Parathyroid adenoma (tissue), 2 donors: Measurements from ENCODE around the gene BBS9.

ENCODE experiments used
- H2AFZ ChIP-seq: fragments of 300-600 bp; sonication (generic); one replicate; pipeline ENCODE4 v1.7.0; 2017; ENCODE audit warnings: antibody characterized with exemption, mild to moderate bottlenecking
- H3K27ac ChIP-seq: fragments of 300-600 bp; sonication (generic); one replicate; pipeline ENCODE4 v1.7.0; 2017
- H3K27me3 ChIP-seq: fragments of 300-600 bp; sonication (generic); one replicate; pipeline ENCODE4 v1.7.0; 2017; ENCODE audit warnings: low read length; ENCODE audit not compliant: control insufficient read depth, insufficient read depth
- H3K36me3 ChIP-seq: fragments of 300-600 bp; sonication (generic); one replicate; pipeline ENCODE4 v1.7.0; 2017; ENCODE audit warnings: low read length; ENCODE audit not compliant: control insufficient read depth, insufficient read depth
- H3K4me1 ChIP-seq: fragments of 300-600 bp; sonication (generic); one replicate; pipeline ENCODE4 v1.7.0; 2017; ENCODE audit warnings: control low read depth
- H3K4me2 ChIP-seq: fragments of 300-600 bp; sonication (generic); one replicate; pipeline ENCODE4 v1.7.0; 2017; ENCODE audit warnings: low read length
- H3K4me3 ChIP-seq: fragments of 300-600 bp; sonication (generic); one replicate; pipeline ENCODE4 v1.7.0; 2017; ENCODE audit warnings: low read depth, low read length
- H3K79me2 ChIP-seq: fragments of 300-600 bp; sonication (generic); one replicate; pipeline ENCODE4 v1.7.0; 2017; ENCODE audit warnings: control low read depth
- H3K9ac ChIP-seq: fragments of 300-600 bp; sonication (generic); one replicate; pipeline ENCODE4 v1.7.0; 2017; ENCODE audit warnings: mild to moderate bottlenecking
- H3K9me3 ChIP-seq: fragments of 300-600 bp; sonication (generic); one replicate; pipeline ENCODE4 v1.7.0; 2017; ENCODE audit warnings: low read length; ENCODE audit not compliant: control insufficient read depth
- CTCF ChIP-seq: fragments of 300-600 bp; sonication (generic); IDR thresholded peaks from one replicate; pipeline ENCODE4 v1.7.0; 2017; ENCODE audit warnings: antibody characterized with exemption, mild to moderate bottlenecking
- donor health status: primary hyperparathyroidism.

BBS9 gene

DNA sequence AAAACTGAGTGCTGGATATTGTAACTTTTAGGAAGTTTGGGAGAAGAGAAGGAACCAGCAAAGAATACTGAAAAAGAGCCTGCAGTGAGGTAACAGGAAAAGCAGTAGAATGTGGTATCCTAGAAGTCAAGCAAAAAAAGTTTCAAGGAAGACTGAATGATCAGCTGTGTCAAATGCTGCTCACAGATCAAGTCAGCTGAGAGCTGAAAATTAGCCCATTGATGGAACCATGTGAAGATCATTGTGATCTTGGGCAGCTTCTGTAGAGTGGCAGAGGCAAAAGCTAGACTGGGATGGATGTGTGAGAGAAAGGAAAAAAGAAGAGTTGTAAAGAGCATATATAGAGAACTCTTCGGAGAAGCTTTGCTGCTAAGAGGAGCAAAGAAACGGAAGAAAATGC is 460.5 kb downstream of the BBS9 start:
- no peak overlapping the region for H3K27ac ChIP-seq
- H3K9ac ChIP-seq: no peak overlapping the region
- H3K4me1 ChIP-seq: no peaks in the 10 kb centered on the region
- H3K9me3 ChIP-seq: no peaks in the 10 kb centered on the region
- no peak overlapping the region for H2AFZ ChIP-seq
- H3K27me3 ChIP-seq: no peaks in the 10 kb centered on the region
- no peak overlapping the region for H3K4me3 ChIP-seq
- no peak overlapping the region for H3K4me2 ChIP-seq
- no peaks in the 10 kb centered on the region for H3K36me3 ChIP-seq
- TF ChIP-seq CTCF: no peak
- H3K79me2 ChIP-seq: no peaks in the 10 kb centered on the region

GRCh38 chr7:33590916-33591315 is 461.6 kb downstream of the BBS9 start:
- Histone ChIP-seq H3K79me2 (no peaks in the 10 kb centered on the region), H3K4me2 (no peak overlapping the region), H3K27ac (no peak overlapping the region), H3K4me3 (no peak overlapping the region), H3K4me1 (no peaks in the 10 kb centered on the region), H3K9ac (no peak overlapping the region), H3K36me3 (no peaks in the 10 kb centered on the region), H2AFZ (no peak overlapping the region), H3K27me3 (no peaks in the 10 kb centered on the region), H3K9me3 (no peaks in the 10 kb centered on the region)
- TF ChIP-seq CTCF: no peak

DNA sequence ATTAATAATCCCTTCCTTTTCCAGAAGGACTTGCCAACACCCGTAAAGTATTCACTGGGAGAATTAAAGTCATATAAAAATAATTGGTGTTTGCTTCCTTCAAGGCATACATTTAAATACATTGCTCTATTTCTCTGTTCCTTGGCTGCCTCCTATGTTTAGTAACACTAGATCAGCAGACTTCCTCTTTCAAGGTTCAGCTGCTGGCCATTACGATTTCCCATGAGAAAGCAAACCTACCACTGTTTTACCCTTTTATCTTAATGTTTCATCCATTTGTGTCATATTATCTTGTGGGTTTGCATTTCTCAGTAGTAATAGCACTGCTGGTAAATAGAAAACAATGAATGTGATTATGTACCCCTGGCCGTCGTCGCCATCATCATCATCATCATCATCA is 462.1 kb downstream of the BBS9 start:
- Histone ChIP-seq H3K9ac (no peak overlapping the region), H3K4me3 (no peak overlapping the region), H3K79me2 (no peaks in the 10 kb centered on the region), H3K9me3 (no peaks in the 10 kb centered on the region), H3K36me3 (no peaks in the 10 kb centered on the region), H3K4me2 (no peak overlapping the region), H2AFZ (no peak overlapping the region), H3K27ac (no peak overlapping the region), H3K27me3 (no peaks in the 10 kb centered on the region), H3K4me1 (no peaks in the 10 kb centered on the region)
- no peak for TF ChIP-seq CTCF

GRCh38 chr7:33592718-33593117 is 463.4 kb downstream of the BBS9 start:
- TF ChIP-seq CTCF: no peak
- Histone ChIP-seq H3K79me2 (no peaks in the 10 kb centered on the region), H3K27ac (no peak overlapping the region), H3K36me3 (no peaks in the 10 kb centered on the region), H3K4me3 (no peak overlapping the region), H3K9ac (no peak overlapping the region), H3K27me3 (no peaks in the 10 kb centered on the region), H3K9me3 (no peaks in the 10 kb centered on the region), H3K4me2 (no peak overlapping the region), H3K4me1 (no peaks in the 10 kb centered on the region), H2AFZ (no peak overlapping the region)

- Histone ChIP-seq H3K4me3 (no peak overlapping the region), H3K27ac (no peak overlapping the region), H3K27me3 (no peaks in the 10 kb centered on the region), H3K79me2 (no peaks in the 10 kb centered on the region), H3K9me3 (no peaks in the 10 kb centered on the region), H3K9ac (no peak overlapping the region), H2AFZ (no peak overlapping the region), H3K36me3 (no peaks in the 10 kb centered on the region), H3K4me1 (no peaks in the 10 kb centered on the region), H3K4me2 (no peak overlapping the region)
- no peak for TF ChIP-seq CTCF
Observed at GRCh38 chr7:33593611-33594010, 464.2 kb downstream of the BBS9 start.
